GM19043 (cell line): ENCODE data around the gene KLHL25.

Experiments
- ATAC-seq: cut with Tn5 transposase; IDR thresholded peaks from one replicate; pipeline ENCODE4 v1.9.1; 2021; ENCODE audit warnings: low read depth; ENCODE audit not compliant: unreplicated experiment

The KLHL25 gene

DNA sequence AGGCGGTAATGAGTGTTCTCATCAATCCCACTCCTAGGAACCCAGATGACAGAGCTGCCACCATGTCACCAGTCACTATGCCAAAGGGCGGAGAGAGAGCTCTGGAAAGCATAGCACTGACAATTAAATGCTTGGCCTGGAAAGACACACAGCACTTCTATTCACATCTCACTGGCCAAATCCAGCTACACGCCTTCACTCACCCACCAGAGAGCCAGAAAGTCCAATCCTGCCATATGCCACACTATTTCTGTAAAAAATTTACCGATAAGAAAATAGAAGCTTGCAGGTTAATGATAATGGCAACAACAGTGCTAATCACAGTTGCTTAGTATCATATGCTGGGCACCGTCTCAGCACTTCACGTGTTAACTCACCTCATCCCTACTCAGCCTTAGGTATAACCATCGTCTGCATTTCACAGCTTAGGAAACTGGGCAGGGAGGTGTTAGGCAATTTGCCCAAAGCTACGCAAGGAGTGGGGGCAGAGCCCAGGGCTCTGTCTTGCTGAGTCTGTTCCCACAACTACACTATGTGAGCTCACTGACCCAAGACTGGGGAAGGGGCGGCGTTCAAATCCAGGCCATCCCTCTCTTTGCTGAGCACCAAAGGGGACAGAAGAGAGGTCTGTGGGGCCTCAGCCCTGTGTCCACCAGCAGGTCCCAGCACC, 16.5 kb downstream of the KLHL25 start:
- no peak for ATAC-seq

DNA sequence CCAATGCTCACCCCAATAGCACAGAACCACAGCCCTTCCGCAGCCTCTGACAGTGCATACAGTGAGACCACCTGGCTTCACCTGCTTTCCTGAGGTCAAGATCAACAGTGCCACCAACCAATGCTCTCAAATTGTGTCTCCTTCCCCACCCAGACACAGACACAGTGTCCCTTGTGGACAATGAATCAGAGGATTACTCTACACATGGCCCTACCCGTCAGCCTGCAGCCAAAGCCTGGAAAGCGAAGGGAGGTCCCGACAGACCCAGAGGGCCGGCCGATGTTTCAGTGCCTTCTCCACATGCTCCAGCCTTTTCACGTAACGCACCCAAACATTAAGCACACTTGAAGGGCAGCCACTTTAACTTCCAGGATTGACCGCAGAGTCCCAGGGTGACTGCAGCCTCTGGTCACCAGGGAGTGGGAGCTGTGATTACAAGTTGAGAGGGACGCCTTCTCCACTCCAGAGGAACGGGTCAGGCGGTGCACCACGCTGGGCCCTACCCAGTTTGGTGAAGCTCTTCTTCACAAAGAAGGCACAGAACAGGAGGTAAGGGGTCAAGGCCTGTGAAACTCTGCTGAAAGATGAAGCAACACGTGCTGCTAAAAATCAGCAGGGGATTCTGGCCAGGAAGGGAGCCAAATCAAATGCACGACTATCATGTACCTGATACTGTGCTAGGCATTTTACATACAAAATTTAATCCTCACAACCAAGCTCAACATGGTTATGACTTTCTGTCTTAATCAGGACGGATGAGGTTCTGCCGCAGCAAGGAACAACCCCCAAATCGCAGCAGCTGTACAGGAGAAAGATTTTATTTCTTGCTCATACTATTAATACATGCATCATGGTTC, 17.2 kb downstream of the KLHL25 start:
- ATAC-seq: no peak

DNA sequence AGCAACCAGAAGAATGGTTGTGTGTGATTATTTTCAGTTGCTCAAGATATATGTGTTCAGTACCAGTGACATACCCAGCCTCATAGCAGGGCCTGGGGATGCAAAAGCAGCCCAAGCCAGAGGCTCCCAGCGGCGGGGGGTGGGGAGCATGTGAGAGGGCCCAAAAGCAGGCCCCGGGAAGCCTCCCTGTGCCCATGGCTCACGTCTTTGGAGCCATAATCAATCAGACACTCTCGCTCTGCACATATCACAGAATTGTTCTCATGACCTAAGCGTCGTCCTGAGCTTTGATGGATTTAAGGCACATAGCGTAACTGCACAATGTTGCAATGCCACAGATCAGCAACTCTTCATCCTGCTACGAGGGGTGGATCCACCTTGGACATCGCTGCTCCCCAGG, 20.8 kb downstream of the KLHL25 start:
- no peak for ATAC-seq

DNA sequence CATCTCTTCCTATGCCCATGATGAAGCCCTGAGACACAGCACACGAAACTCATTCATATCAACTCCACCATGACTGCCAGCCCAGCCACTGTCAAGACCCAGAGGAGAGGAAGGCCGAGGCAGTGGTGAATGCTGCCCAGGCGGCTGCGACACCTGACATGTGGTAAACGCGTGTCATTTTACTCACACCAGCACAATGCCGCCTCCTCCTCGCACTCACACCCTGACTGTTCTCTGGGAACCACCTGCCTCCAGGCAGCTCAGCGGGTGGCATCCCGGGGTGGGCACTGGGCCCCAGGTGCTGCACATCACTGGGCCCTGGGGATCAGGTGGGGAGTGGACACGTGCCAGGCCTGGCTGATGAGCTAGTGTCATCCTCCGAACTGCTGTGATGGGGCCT, 21.5 kb downstream of the KLHL25 start:
- ATAC-seq: no peak

DNA sequence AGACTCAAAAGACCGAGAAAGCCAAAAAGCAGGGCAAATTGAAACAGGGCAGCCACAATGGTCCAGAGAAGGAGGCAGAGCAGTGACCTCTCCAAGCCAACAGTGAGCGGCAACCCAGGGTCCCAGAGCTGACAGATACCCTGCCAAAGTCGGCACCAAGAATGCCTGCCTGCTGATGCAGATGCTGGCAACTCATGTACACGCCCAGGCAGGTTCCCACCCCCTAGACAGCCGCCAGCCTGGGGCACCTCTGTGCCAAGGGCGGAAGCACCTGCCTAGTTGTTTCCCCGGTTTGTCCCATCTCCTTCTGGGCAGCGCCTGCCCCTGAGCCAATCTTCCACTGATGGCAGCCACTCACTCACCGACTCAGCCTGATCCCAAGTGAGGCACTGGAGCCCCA, 22.1 kb downstream of the KLHL25 start:
- no peak for ATAC-seq

DNA sequence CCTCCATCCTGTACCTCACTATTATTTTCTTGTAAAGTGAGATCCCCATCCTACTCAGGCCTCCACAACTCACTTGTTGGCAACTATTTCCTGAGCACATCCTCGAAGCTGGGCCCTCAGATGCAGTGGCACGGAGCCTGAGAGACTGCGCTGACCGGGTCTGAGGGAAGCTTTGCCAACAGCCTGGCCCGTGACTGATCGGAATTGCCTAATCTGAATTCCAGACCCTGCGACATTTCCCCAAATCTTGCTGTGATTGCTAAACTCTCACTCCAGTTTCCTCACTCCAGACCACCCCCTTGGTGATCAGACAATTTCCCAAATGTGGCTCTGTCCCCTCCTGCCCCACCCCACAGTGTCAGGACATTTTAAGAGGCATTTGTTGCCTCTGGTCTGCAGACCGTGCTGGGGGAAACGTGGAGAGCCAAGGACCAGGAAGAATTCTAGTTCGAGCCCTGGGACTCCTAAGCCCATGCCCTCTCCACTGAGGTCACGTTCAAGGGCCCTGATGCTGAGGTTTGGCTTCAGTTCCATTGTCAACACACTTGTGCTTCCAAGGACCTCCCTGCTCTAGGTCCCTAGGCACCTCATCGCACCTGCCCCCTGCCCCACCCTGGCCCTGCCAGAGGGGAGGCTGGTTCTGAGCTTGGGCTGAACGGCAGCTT, 22.8 kb downstream of the KLHL25 start:
- no peak for ATAC-seq

DNA sequence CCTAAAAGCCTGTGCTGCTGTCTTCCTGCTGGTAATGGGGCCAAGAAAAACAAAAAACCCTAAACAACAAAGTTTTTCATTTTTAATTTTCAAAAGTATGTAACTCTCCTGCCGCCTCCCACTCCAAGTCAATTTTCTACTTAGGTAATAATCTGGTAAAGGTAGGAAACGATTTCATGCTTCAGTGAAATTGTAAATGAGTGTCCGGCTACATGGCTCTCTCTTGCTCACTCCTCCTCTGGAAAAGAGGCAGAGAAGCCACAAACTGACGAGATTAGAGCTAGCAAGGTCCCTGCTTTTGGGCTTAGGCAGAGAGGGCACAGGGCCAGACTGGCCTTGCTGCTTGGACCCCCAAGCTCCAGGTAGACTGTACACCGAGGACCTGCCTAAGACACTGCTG, 23.5 kb downstream of the KLHL25 start:
- ATAC-seq: no peak

DNA sequence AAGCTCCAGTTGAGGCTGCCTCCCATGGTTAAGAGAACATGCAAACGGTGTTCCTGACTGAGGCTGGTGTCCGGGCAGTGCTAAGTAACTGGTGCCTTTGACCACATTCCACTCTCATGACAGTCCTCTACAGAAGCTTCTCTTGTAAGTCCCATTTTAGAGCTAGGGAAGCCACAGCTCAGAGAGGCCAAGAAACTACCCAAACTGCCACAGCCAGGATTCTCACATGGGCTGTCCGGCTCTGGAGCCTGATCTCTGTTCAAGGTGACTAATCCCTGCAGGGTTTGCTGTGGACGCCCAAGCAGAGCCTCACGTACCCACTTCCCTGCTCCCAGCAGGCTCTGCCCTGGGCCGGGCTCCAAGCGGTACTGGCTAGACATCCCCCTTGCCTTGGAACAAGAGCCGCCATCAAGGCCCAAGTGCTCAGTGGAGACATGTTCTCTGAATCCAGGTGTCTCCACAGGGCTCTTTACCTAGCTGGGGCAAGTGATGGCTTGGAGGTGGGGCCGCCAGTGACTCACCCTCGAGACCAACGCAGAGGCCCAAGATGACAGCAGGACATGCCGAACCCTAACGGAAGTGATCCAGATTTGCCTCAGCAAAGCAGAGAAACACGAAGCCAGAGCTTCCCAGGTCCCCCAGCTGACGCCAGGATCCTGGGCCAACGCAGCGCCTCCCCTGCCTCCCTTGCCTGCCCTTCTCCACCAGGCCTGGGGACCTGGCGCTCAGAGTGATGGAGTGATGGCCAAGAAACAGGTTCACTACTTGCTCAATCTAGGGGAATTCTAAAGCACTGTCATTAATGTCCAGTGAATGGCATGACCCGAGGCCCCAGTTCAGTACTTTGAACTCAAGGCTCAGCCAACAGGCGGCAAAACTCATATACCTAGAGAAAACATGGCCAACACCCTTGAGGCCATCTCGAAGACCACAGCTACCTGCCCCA, 24.4 kb downstream of the KLHL25 start:
- ATAC-seq: no peak

DNA sequence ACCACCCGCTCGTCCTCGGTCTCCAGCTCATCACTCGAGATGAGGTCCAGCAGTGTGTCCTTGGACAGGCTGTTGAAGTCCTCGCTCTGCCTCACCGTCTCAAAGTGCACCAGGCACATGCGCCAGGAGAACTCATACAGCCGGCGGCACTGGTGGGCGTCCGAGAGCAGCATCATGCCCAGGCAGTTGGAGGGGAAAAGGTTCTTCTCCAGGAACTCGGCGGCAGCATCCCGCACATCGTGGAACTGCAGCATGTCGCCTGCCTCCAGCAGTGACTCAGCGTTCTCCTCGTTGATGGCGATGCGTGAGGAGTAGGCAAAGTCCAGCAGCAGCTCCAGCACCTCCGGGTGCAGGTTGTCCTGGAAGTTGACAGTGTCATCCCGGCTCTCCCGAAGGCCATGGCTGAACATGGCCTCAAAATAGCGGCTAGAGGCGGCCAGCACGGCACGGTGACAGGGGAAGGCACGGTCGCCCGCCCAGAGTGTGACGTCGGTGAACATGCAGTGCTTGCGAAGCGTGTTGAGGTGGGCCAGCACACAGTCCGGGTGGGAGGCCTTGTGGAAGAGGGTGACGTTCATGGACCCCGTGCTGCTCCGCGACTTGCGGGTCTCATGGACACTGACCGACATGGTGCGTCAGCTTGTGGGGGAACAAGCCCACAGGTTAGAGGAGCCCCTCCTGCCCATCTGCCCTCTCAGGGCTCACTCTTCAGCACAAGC, 25.4 kb downstream of the KLHL25 start:
- ATAC-seq: no peak

DNA sequence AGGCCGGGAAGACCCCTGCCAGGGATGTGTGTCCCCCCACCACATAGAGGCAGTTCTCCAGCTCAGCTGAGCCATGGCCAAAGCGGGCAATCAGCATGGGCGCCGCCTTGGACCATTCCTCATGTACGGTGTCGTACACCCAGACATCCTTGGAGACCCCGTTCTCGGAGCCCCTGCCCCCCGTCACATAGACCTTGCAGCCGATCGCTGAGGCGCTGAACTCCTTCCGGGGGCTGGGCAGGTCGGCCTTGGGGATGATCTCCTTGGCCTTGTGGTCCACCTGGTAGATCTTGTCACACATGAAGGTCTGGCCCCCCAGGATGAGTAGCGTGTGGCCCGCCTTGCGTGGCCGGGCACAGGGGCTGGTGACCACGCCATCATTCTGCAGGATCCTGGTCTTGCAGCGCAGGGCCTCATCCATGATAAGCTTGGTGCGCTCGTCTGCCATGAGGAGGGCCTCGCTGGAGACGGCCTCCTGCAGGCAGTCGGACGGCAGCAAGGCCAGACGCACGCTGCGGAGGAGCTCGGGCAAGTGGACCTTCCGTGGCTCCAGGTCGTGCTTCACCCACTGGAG, 26.0 kb downstream of the KLHL25 start:
- no peak for ATAC-seq

DNA sequence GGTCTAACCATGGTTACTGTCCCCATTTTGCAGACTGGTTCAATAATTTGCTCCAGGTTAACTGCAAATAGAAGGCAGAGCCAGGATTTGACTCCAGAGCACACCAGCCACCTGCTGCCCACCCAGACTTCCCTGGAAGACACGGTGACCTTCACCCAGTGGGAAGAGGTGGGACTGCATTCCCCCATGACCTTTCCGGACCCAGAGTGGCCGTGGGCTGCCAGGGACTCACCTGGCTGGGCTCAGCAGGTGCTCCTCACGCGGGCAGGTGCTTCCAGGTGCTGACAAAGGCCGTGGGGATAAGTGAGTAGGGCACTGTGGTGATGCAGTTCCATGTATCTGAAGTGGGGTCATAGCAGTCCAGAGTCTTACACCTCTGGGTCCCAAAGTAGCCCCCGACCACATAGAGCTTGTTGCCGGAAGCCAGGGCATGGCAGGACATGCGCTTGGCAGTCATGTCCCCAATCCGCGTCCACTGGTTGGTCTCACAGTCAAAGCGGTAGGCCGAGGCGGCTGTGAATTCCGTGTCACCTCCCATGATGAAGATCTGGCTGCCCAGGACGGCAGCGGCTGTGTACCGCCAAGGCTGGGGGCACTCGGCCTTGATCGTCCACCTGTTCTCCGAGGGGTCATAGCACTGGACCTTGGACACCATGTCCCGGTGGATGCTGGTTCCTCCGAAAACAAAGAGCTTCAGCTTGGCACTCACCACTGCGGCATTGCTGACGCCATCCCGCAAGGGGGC, 26.8 kb downstream of the KLHL25 start:
- no peak for ATAC-seq

DNA sequence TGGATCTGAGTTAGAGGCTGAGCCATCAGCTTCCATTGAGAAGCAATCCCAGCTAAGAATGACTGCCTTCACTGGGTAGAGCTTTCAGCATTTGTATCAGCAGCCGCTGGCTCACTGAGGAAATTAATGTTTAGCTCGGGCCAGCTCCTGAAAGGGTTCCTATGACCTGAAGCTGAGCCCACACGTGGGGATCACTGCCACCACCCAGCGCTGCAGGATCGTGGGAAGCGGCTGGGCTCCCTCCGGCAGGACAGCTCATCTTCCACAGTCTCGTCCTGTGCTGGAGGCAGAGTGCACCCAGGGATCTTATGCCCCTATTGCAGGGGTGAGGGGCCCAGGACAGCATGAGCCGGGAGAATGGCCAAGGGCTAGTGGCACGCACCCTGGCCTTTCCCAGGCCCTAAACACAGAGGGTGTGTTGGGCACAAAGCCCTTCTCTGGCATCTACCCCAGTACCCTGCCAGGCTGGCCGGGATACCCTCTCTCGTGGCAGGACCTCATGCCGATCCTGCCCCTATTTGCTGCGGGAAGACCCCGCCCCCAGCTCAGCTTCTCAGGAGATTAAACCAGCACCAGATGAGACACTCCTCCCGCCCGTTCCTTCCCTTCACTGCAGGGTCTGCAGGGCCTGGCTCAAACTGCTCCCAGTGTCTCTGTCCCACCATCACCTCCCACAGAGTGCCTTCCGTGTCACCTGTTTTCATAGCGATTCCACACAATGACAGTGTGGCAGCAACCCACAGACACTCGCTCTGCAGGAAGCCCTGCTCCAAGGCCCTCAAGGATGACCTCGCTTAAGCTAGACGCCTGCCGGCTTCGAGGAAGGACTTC, 28.5 kb downstream of the KLHL25 start:
- ATAC-seq: no peak

DNA sequence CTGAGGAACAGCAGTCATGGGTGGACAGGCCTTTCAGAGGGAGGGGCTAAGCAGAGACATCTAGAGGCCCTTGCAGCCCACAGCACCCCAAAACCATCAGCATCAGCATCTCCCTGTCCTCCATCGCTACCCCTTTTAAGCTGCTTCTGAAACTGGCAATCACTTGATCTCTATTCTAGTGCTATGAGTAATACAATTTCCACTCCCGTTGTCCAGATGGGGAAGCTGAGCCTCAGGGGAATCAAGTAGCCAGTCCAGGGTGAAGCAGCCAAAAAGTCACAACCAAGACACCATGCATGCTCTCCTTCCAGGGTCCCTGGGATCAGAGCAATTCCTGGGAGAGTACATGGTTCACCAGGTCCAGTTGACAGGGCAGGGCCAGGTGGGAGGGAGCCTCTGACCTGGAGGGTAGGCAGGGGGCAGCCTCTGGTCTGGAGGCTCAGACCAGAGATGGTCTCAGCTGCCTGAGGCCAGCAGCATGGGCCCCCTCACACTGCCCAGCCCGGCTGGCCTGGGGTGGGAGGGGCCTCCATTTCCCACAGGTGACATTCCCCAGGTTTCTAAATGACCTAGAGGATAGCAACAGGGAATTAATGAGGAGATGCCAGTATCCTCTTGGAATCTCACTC, 30.0 kb downstream of the KLHL25 start:
- ATAC-seq: no peak

DNA sequence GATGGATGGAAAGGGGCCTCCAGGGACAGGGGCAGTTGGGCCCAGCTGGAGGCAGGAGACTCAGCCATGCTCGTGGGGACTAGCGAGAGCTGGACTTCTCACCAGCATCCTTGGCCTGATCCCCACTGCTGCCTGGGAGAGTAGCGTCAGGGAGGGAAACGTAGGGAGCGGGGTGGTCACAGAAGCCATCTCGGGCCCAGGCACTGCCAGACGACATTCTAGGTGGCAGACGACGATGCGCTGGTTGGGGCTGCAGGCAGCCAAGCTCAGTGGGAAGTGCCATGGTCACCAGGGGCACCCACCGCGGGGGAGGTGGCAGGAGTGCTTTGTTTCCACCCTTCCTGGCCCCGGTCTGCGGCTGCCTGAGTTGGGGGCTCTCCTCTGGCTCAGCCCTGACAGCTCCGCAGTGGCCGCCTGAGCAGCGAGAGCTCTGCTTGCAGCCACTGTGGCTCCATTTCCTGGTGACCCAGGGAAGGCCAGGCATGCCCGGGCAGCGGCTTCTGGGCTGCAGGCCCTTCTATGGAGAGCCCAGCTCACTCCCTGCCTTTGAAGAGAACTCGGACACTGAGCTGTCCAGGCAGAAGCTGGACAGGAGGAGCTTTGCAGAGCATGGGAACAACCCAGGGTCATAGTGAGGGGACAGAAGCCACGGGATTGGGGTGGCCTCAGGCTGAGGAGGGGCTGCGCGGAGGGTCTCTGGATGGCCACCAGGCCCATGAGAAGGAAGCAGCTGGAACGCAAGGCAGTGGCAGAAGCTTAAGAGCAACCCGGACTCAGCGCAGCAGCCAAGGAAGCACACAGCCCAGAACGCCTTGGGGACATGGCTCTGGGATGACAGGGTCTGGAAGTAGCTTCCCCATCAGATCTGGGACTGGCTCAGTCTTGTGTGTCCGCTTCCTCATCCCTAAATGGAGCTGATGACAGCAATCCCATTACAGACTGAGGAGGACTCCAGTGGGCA, 30.8 kb downstream of the KLHL25 start:
- no peak for ATAC-seq

DNA sequence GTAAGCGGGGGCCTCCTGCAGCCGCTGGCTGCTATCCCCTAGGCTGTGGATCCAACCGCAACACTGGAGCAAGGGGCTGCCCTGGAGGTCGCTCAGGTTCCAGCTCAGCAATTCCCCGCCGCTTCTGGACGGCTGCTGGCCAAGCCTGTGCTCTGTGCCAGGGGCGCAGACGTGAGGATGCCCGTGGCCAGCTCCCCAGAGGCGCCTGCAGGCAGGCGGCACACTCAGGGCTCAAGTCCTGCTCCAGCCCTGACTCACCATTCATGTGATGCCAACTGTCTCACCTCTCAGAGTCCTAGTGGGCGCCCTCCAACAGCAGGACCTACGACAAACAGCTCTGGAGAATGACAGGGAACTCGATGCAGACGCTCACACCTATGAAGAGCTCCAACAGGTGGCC, 31.6 kb downstream of the KLHL25 start:
- no peak for ATAC-seq

DNA sequence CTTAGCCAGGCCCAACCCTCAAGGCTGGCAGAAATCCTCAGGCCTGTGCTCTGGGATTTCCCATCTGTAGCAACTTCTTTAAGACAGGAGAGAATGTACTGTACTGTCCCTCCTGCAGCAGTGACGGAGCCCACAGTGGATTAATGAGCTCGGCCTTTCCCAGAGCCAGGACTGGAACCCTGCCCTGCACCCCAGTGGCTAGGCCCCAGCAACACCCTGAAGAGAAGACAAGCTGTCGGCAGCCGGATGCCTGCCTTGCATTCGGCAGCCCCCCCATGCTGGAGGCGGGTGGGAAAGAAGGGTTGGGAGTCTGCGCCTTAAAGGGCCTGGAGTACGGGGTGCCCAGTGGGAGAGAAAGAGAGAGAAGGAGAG, 32.0 kb downstream of the KLHL25 start:
- no peak for ATAC-seq
